Glomerular endothelial cell (primary cell): Measurements from ENCODE around the gene KY. TPM values are rescaled to one million over a fixed set of nuclear protein-coding genes. Genes with fewer than 3 reads are reported as not detected.

Experiments used
- DNase-seq: peaks from one replicate; pipeline ENCODE4 v3.0.0-alpha.2; 2011; ENCODE audit warnings: low read depth, low spot score; ENCODE audit errors: extremely low read depth
- total RNA-seq: library from RNA; depleted of rRNA; stranded (reverse); fragments of >200 nt; gene quantifications from 2 replicates; pipeline ENCODE4 v1.2.3, GENCODE V29; 2015

Gene KY
- 0.06 TPM in 1 of 2 replicates, not detected in the other for total RNA-seq

- DNase-seq: no peak
Observed at GRCh38 chr3:134650431-134651346, at the start of gene KY. TSS of gene KY (minus strand) at chr3:134651022. CDS start at chr3:134650960, 62 bp downstream.

GRCh38 chr3:134699721-134700120 lies 48.9 kb upstream of the KY start:
- no peak for DNase-seq

- no peak for DNase-seq
Observed at GRCh38 chr3:134699141-134699711, 48.4 kb upstream of the KY start.

GRCh38 chr3:134697830-134698689 lies 47.2 kb upstream of the KY start:
- DNase-seq: no peak

DNA sequence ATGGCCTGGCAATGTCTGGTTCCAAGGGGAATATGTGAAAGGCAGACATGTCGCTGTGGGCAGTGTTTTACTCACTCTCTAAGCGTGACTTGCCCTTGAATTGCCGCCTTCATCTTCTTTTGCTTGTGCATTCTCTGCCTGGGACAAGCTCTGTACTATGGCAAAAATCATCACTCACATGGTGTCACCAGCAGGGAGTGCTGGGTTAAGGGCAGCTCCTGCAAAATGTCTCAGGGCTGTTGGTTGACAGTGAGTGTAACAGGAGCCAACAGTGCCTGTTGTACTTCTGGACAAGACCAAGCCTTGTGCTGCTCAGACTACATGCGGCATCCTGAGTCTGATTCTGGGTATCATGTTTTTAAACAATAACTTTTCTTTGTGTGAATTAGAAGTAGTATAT lies 45.3 kb upstream of the KY start:
- no peak for DNase-seq

DNA sequence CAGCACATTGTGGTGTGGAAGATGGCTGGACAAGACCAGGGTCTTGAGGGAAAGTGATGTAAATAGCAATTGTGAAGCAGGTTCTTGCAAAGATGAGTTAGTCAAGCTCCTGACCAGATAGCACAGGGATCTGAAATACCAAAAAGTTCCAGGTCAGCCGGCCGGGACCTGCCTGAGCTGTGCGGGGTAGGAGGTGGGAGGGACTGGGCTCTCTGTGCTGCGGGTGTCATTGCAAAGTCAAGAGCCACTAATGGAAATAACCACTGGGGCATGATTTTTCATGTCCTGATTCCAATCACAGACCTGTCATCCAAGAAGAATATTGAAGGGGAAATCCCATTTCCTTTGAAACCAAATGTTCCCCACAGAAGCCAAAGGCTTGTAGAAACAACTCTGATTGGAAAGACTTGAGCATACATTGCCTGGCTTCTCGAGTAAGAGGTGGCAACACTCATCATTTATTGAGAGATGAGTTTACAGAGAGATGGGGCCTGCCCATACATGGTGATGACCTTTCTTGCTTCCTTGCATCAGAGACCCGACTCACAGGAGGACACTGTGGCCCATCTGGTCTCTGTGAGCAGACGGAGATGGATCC lies 44.2 kb upstream of the KY start:
- DNase-seq: no peak

GRCh38 chr3:134694466-134694865 lies 43.6 kb upstream of the KY start:
- no peak for DNase-seq

GRCh38 chr3:134693804-134694203 lies 43.0 kb upstream of the KY start:
- no peak for DNase-seq

- no peak for DNase-seq
Observed at GRCh38 chr3:134693226-134693625, 42.4 kb upstream of the KY start.

DNA sequence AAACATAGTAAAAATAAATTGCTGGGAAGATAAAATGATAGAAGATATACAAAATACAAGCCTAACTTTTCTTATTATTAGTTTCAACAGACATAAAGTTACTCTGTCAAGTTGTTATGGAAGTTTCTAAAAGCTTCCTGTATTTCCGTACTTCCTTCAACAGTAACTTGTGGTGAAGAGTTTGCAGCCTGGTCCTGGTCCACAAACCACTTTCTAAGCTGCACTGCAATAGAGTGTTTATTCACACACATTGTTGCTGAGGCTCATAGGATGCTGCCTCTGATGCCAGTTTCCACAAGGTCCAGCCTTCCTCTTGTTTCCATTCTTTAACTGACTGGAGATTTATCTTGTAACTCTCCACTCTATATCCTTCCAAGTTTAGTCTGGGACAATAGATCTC lies 39.4 kb upstream of the KY start:
- no peak for DNase-seq

DNA sequence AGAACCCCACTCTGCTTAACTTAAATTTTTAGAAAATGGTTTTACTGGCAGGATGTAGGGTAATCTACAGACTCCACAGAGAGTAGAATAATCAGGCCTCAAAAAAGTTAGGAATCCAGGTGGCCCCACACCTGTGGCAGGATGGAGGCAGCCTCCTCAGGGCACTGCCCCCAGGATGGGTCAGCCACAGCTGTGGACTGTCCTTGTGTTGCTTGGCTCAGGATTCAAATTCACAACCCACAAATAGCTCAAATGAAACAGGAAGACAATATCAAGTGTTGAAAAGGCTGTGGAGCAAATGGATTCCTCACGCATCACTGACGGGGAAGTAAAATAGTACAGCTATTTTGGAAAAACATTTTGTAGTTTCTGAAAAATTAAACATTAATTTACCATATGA lies 36.8 kb upstream of the KY start:
- DNase-seq: no peak

- DNase-seq: no peak
Observed at GRCh38 chr3:134685929-134686802, 35.3 kb upstream of the KY start.

DNA sequence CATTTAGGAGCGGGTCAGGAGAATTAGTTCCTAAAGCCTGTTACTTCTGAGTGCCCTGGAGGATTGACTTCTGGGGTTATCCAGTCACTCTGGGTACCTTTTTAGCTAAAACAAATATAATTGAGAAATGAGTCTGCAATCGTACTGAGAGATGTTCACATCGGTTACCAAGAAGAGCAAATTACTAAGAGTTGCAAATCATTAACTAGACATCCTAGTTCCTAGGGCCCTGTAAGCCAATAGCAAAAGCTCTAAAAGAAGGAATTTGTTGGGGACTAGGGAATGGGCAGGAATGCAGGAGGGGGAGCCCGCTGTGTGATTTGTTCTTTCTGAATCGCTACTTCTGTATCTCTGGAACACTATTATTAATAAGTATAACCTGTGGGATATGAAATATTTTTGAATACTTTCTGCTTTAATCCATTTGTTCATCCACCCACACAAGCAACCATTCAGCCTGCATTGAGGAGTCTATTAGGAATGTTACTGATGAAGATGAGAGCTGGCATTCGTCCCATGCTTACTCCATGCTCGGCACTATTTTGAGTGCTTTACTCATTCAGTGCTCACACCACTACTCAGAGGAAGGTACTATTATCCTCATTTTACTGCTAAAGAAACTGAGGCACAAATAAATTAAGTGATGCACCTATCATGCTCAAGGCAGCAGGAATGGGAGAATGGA lies 31.5 kb upstream of the KY start:
- no peak for DNase-seq

GRCh38 chr3:134681522-134681900 lies 30.7 kb upstream of the KY start:
- DNase-seq: no peak

GRCh38 chr3:134680796-134681521 lies 30.1 kb upstream of the KY start:
- no peak for DNase-seq

GRCh38 chr3:134677987-134678308 lies 27.1 kb upstream of the KY start:
- no peak for DNase-seq

DNA sequence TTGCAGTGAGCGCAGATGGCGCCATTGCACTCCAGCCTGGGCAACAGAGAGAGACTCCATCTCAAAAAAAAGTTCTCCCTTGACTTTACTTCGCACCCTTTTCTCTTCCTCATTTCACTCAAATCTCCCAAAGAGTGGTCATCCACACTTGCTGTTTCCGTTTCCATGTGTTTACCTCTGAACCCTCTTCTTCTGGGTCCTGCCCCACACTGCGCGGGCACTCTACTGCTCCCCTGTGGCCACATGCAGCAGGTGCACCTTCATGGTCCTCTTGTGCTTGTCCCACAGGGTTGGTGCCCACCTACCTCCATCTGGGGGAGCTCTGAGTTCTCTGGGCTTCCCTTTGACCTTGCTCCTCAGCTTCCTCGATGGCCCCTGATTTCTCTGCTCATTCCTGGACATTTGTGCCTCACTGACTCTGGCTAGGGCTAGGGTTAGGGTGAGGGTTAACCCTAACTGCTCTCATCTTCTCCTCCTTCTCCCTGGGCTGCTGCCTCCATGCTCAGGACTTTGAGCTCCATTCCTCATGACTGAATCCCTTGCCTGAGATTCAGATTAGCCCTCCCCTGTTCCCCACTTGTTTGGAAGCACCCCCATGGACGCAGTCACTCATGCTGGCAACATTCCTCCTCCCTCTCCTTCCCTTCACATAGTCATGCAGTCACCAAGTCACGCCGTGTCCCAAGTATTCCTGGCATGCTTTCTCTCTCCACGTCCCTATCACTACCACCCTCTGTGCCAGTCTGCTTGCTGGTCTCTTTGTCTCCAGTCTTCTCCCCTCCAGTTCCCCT lies 26.6 kb upstream of the KY start:
- no peak for DNase-seq

DNA sequence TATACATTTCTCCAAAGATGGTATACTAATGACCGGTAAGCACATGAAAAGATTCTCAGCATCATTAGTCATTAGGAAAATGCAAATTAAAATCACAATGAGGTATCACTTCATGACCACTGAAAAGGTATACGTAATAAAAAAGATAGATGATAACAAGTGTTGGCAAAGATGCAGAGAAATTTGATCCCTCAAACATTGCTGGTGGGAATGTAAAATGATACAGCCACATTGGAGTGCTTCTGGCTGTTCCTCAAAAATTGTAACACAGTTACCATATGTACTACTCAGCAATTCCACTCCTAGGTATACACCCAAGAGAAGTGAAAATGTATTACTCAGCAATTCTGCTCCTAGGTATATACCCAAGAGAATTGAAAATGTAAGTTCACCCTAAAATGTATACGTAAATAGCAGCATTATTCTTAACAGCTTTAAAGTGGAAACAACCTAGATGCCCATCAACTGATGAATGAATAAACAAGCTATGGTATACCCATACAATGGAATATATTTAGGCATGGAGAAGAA lies 25.0 kb upstream of the KY start:
- DNase-seq: no peak
